ENCODE results near the gene PRR9.

DNA sequence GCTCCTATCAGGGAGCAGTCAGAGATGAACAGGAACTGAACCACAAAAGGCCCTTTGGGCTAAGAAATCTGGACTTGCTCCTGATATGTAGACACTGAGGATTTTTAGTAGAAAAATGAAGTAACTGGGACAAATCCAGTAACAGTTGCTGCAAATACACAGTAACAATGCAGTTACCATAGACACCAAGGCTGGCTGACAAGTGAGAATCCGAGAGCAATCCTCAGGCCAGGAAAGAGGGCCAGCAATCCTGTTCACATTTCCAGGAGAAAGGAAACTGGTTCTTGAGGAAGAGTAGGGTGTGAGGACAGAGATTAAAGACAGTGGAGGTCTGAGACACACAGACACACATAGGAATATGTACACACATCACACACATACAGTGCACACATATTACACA lies 32.8 kb downstream of the PRR9 start:
- TF ChIP-seq CTCF (IDR thresholded peaks at IDR 0.05; ENCODE audit: borderline replicate concordance, extremely low read depth, low read length, poor library complexity, severe bottlenecking) (no peak), EZH2 (IDR thresholded peaks at IDR 0.05; ENCODE audit: borderline replicate concordance, low read depth, low read length, severe bottlenecking) (no peak)

All from DND-41 (cell line).